K562 treated with DMSO at 1 percent for 24 hours (cell line): ENCODE data around the gene C10orf62. TPM values are rescaled to one million over a fixed set of nuclear protein-coding genes. Genes with fewer than 3 reads are reported as not detected.

ENCODE experiments used
- total RNA-seq: library from RNA; unstranded; fragments of 300-600 nt; gene quantifications from 2 replicates; pipeline ENCODE4 v1.2.3, GENCODE V29; 2022; ENCODE audit warnings: low read depth; ENCODE audit not compliant: insufficient read depth

C10orf62 gene, protein sequence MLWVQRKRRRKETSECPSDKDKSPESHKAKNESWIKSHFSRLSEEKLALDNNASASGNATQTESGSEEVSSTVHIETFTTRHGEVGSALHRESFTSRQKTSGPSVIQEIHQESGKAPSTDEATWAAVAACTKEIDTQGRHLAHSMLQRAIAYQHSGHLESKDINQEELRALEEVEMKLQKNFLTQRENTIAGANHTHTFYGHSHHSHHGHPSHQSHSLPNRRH
- not detected in 2 replicates for total RNA-seq

DNA sequence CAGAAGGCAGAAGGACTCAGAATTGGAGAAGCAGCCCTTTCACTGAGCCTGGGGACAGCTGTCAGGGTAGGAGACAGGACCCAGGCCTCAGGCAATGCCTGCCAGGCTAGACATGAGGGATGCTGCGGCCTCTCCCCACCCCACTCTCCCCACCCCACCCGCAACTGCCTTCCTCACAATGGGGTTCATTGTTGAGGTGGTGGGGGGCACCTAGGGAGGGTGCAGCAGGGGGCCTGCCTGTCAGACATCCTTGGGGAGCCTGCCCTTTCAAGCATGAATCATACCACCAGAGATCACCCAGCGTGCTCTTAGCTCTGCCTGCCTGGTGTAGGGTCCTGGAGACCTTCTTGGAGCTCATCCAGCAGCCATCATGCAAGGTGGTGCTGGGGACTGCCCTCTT is at the start of gene C10orf62:
TSS of gene C10orf62 (plus strand) at position 243 of the 400 bp plus-strand sequence. CDS start 177 bp downstream, outside the sequence.

DNA sequence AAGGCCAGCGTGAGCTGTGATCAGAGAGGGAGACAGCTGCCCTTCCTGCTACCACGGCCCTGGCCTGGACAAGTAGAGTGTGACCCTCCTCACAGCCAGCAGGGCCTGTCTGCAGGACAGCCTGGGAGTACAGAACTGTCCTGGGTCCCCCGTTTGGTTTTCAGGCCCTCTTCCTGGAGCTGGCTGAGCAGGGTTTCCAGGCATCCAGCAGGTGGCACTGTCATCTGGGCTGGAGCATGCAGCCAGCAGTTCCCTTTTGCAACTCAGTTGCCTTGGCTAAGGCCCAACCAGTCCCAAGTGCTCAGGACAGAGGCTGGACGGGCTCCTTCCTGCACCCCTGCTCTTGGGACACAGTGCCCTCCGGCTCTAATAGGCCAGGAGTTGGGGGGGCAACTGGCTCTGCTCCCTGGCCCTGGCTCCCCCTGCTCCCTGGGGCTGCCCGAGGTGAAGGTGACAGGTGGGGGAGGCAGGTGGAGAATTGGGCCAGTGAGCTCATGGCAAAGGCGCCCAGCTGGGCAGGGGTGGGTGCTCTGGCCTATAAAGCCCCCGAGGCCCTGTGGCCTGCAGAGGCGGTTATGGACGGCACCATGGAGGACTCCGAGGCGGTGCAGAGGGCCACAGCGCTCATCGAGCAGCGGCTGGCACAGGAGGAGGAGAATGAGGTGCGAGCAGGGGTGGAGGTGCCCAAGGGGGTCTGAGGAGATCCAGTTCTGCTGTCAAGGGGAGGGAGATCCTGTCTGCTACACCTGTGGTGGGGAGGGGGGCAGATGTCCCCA is 17.1 kb upstream of the C10orf62 start, which contains the start of gene ANKRD2:
TSS of gene ANKRD2 (plus strand) at position 566 of the 776 bp plus-strand sequence. CDS start at position 576, 10 bp downstream.

DNA sequence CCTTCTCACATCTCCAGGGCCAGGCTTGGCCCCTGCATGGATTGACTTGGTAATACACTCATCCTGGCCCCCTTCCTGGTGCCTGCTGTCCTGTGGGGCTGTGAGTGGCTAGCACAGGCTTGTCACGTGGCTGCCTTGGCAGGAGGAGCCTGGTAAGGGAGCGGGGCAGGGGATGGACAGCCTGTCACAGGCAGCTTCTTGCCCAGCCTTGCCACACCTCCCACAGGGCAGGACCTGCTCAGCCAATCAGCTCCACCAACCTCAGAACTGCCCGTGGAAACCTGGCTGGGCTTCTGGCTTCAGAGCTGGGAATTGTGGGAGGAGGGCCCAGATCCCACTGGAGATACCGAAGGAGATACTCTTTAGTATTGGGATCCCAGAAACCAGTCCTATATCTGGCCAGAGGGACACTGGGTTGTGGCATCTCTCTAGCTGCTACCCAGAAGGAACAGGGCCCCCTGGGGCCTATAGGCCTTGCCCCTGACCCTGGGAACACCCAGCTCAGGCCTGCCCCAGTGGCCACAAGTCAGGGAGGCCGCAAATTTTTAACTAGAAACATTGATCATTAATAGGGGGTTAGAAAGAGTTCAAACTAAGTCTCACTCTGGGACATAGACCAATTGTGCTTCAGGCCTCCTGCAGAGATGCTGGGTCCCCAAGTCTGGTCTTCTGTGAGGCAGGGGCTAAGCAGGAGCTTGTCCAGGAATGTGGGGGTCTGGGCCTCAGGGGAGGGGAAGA is 5.3 kb upstream of the C10orf62 start, which contains the start of gene HOGA1:
TSS of gene HOGA1 (plus strand) at position 330 of the 738 bp plus-strand sequence. CDS start at position 645, 315 bp downstream.

DNA sequence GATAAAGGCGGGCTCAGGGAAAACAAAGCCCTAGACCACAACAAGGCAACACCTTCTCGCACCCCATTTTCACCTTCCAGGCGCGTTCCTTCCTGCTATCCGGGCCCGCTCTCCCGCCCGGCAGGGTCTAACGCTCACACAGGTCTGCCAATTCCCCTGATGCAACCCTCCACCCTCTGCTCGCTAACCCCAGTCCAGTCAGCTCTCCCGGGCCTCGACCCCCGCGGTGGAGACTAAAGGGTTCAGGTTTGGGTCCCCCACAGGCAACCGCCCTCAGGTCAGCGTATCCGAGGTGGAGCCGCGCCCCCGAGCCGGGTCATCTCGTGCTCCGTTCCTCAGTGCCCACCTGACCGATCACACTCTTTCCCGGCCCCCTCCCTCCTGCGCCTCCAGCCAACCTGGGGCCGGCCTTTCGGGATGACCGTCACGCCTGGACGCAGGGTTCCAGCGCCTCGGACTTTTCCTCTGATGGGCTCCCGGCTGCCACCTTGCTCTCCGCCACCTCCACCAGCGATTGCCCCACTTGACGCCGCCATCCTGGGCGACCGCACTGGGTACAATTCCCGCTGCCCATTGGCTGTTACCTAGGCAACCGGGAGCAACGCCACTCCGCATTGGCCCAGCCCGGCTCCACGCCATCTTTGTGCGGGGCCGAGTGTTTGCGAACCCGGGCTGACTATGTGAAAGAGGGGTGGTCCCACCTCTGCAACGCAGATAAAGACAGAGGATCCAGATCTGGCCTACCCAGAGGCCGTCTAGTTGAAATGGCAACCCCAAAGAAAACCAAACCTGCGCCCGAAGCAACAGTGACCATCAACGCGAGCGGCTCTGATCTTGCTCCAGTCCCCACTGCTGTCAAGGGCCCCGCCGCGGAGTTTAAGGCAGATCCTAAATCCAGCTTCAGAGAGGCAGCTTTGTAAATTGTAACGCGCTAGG is 43.7 kb downstream of the C10orf62 start, which contains the start of gene MORN4:
TSS of gene MORN4 (minus strand) at position 552 of the 936 bp plus-strand sequence. CDS start 13,847 bp downstream, outside the sequence.

DNA sequence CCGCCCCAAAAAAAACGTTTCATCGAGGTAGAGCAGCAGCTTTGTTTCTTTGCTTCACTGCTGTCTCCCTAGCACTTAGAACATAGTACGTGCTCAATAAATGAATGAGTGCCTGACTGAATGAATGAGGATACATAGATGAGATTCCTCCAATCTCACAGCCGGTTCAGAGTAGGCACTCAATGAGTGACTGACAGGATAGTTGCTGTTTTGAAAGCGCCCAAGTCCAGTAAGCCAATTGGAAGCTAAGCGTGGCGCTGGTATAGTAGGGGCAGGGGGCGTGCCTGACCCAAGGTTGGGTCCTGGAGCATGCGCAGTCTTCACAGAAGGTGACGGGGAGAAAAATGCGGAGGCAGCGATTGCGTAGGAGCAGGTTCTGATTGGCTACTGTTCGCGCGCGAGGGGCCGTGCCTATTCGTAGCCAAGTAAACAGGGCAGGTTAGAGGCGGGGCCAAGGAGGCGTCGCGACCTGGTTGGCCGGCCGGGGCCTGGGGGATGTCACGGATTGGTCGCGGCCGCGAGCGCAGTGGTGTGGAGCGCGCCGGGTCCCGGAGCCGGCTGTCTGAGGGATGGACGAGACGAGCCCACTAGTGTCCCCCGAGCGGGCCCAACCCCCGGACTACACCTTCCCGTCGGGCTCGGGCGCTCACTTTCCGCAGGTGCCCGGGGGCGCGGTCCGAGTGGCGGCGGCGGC is 50.8 kb downstream of the C10orf62 start, which contains the start of gene PI4K2A:
TSS of gene PI4K2A (plus strand) at position 498 of the 694 bp plus-strand sequence. CDS start at position 570, 72 bp downstream.

Other genes with a start within 250 kb of the C10orf62 start
- gene RRP12, start 188.4 kb upstream of the C10orf62 start, total RNA-seq: 11.3 and 12.1 TPM in 2 replicates
- gene PGAM1, start 163.5 kb upstream of the C10orf62 start, total RNA-seq: 193 and 195 TPM in 2 replicates
- 54.5 and 59.9 TPM in 2 replicates for gene EXOSC1, start 143.7 kb upstream of the C10orf62 start, total RNA-seq
- gene ZDHHC16, start 143.5 kb upstream of the C10orf62 start, total RNA-seq: 23.4 and 23.9 TPM in 2 replicates
- 34.9 and 37.1 TPM in 2 replicates for gene MMS19, start 91.3 kb upstream of the C10orf62 start, total RNA-seq
- gene UBTD1, start 90.8 kb upstream of the C10orf62 start, total RNA-seq: 10.2 and 10.6 TPM in 2 replicates
- not detected in 2 replicates for gene ANKRD2, start 16.9 kb upstream of the C10orf62 start, total RNA-seq
- gene HOGA1, start 5.3 kb upstream of the C10orf62 start, total RNA-seq: not detected in 2 replicates
- gene MORN4, start 43.8 kb downstream of the C10orf62 start, total RNA-seq: 10.2 and 13.4 TPM in 2 replicates
- 27.1 and 28.2 TPM in 2 replicates for gene PI4K2A, start 51.0 kb downstream of the C10orf62 start, total RNA-seq
- 14.2 and 15.3 TPM in 2 replicates for gene AVPI1, start 97.5 kb downstream of the C10orf62 start, total RNA-seq
- 8.5 TPM in 2 replicates for gene MARVELD1, start 124.0 kb downstream of the C10orf62 start, total RNA-seq
- gene ZFYVE27, start 147.4 kb downstream of the C10orf62 start, total RNA-seq: 20.8 and 22.8 TPM in 2 replicates
- not detected in 2 replicates for gene SFRP5, start 182.3 kb downstream of the C10orf62 start, total RNA-seq